ENCODE data around the gene MEP1B.
"Not testable (repeated sequence)": the region's sequence is repeated elsewhere in the genome, so short reads cannot be mapped to it uniquely, and the experiment has no call there.

The MEP1B gene

GRCh38 chr18:32209685-32210445 is 20.0 kb downstream of the MEP1B start:
- DNase-seq = no peak

GRCh38 chr18:32213693-32214092 is 23.9 kb downstream of the MEP1B start:
- no peak for DNase-seq

- DNase-seq = no peak
Measured at GRCh38 chr18:32216390-32216789, 26.6 kb downstream of the MEP1B start.

- no peak for DNase-seq
Measured at GRCh38 chr18:32219431-32220018, 29.7 kb downstream of the MEP1B start.

- not testable (repeated sequence) for DNase-seq
Measured at GRCh38 chr18:32233348-32233747, 43.5 kb downstream of the MEP1B start.

GRCh38 chr18:32237049-32237448 is 47.2 kb downstream of the MEP1B start:
- DNase-seq = no peak

- DNase-seq = no peak
Measured at GRCh38 chr18:32238635-32239268, 48.9 kb downstream of the MEP1B start.

GRCh38 chr18:32242395-32242794 is 52.6 kb downstream of the MEP1B start:
- DNase-seq = no peak

GRCh38 chr18:32243358-32243757 is 53.5 kb downstream of the MEP1B start:
- DNase-seq = no peak

- DNase-seq = no peak
Measured at GRCh38 chr18:32244881-32245280, 55.0 kb downstream of the MEP1B start.

GRCh38 chr18:32249147-32249929 is 59.5 kb downstream of the MEP1B start:
- no peak for DNase-seq

GRCh38 chr18:32251466-32251865 is 61.6 kb downstream of the MEP1B start:
- no peak for DNase-seq

GRCh38 chr18:32252141-32252860 is 62.5 kb downstream of the MEP1B start:
- DNase-seq = no peak

GRCh38 chr18:32255570-32255969 is 65.7 kb downstream of the MEP1B start:
- no peak for DNase-seq

GRCh38 chr18:32257084-32257785 is 67.4 kb downstream of the MEP1B start:
- no peak for DNase-seq

GRCh38 chr18:32258148-32258547 is 68.3 kb downstream of the MEP1B start:
- no peak for DNase-seq

- no peak for DNase-seq
Measured at GRCh38 chr18:32258558-32259204, 68.8 kb downstream of the MEP1B start.

GRCh38 chr18:32259553-32259952 is 69.7 kb downstream of the MEP1B start:
- DNase-seq = no peak

GRCh38 chr18:32261003-32261402 is 71.2 kb downstream of the MEP1B start:
- no peak for DNase-seq

- no peak for DNase-seq
Measured at GRCh38 chr18:32262092-32262491, 72.3 kb downstream of the MEP1B start.

GRCh38 chr18:32264401-32264800 is 74.6 kb downstream of the MEP1B start:
- DNase-seq = no peak

GRCh38 chr18:32267463-32267862 is 77.6 kb downstream of the MEP1B start:
- DNase-seq = no peak

Data from NCI-H1048 (cell line).